ENCODE measurements around the gene TRAF3IP1. TPM values are rescaled to one million over a fixed set of nuclear protein-coding genes. Genes with fewer than 3 reads are reported as not detected.
"Not testable (repeated sequence)": the region's sequence is repeated elsewhere in the genome, so short reads cannot be mapped to it uniquely, and the experiment has no call there.

Gene TRAF3IP1, protein sequence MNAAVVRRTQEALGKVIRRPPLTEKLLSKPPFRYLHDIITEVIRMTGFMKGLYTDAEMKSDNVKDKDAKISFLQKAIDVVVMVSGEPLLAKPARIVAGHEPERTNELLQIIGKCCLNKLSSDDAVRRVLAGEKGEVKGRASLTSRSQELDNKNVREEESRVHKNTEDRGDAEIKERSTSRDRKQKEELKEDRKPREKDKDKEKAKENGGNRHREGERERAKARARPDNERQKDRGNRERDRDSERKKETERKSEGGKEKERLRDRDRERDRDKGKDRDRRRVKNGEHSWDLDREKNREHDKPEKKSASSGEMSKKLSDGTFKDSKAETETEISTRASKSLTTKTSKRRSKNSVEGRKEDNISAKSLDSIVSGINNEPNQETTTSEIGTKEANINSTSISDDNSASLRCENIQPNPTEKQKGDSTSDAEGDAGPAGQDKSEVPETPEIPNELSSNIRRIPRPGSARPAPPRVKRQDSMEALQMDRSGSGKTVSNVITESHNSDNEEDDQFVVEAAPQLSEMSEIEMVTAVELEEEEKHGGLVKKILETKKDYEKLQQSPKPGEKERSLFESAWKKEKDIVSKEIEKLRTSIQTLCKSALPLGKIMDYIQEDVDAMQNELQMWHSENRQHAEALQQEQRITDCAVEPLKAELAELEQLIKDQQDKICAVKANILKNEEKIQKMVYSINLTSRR
- 10 to 100 TPM; 22.1 to 38.0 TPM for total RNA-seq
- polyA plus RNA-seq (ENCODE audit: insufficient read depth, low read depth, low replicate concordance) = 40.9 TPM
- long read RNA-seq, donor 1, partial matches to known transcripts = 0 of 1 reads
- long read RNA-seq, donor 1, other reads (novel, unspliced or antisense) = 0 of 1 reads
- long read RNA-seq, donor 2, partial matches to known transcripts = 0 of 1 reads
- long read RNA-seq, donor 2, other reads (novel, unspliced or antisense) = 0 of 1 reads

DNA sequence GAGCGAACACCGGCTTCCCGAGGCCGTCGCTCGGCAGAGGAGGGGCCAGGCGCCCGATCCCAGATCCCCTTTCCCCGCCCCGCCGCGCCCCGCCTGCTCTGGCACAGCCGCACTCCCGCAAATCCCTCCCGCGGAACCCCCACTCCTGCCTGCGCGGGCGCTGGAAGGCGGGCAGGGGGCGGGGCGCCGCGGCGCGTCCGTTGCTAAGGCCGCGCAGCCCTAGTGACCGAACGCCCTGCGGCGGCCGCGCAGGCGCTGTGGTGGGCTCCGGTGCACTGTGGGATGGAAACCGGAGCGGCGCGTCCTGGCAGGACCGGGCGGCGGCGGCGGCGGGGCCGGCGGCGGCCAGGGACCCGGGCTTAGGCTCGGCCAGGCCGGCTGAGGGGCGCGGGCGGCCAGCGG, at the start of gene TRAF3IP1:
Gene TRAF3IP1, plus strand, starts transcription at position 273 of the 402 bp plus-strand sequence. CDS start 145 bp downstream, outside the sequence.
- Histone ChIP-seq H3K9me3 (no peaks in the 10 kb centered on the region), H3K27me3 (no peaks in the 10 kb centered on the region), H3K27ac (peak within 1 kb of the TSS in 1 of 2 donors; percentile 47), H3K36me3 (ENCODE audit: low read depth, missing control alignments) (no peaks in the 10 kb centered on the region), H3K4me1 (peaks cover 10% of the 10 kb centered on the region), H3K4me3 (peak within 1 kb of the TSS; percentile 64 to 90)
- DNase-seq = peak; percentile 95
- intact Hi-C loops (cut with DNase I; ENCODE audit: low total_unique reads) = no loop called here
- 0% methylated on average over 8 to 50 of the region's 58 CpGs for WGBS, 2 donors
- TF ChIP-seq POLR2A (IDR thresholded peaks at IDR 0.05) = no peak
- TF ChIP-seq, protein P1, sequence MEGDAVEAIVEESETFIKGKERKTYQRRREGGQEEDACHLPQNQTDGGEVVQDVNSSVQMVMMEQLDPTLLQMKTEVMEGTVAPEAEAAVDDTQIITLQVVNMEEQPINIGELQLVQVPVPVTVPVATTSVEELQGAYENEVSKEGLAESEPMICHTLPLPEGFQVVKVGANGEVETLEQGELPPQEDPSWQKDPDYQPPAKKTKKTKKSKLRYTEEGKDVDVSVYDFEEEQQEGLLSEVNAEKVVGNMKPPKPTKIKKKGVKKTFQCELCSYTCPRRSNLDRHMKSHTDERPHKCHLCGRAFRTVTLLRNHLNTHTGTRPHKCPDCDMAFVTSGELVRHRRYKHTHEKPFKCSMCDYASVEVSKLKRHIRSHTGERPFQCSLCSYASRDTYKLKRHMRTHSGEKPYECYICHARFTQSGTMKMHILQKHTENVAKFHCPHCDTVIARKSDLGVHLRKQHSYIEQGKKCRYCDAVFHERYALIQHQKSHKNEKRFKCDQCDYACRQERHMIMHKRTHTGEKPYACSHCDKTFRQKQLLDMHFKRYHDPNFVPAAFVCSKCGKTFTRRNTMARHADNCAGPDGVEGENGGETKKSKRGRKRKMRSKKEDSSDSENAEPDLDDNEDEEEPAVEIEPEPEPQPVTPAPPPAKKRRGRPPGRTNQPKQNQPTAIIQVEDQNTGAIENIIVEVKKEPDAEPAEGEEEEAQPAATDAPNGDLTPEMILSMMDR (IDR thresholded peaks at IDR 0.05) = no peak

DNA sequence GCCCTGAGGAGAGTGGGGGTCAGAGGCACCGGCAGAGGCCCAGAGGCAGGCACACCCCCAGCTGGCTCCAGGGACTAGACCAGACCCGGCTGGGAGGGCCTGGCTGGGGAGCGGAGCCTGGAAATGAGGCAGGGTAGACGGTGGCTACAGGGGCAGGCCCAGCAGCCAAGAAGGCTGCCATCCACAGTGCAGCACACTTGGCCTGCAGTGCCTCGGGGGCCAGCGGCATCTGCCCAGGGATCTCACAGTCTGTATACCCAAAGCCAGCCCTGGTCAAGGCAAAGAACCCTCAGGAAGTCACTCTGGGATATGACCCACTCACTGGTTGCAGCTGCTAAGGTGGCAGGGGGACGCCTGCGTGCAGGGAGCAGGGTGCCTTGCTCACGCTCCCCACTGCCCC, 49.7 kb upstream of the TRAF3IP1 start:
- TF ChIP-seq POLR2A (IDR thresholded peaks at IDR 0.05) = no peak
- TF ChIP-seq, protein P1 (IDR thresholded peaks at IDR 0.05) = no peak
- Histone ChIP-seq H3K36me3 (ENCODE audit: low read depth, missing control alignments) (no peaks in the 10 kb centered on the region), H3K9me3 (no peaks in the 10 kb centered on the region), H3K27me3 (no peaks in the 10 kb centered on the region), H3K27ac (no peak overlapping the region), H3K4me3 (no peak overlapping the region), H3K4me1 (peaks cover 3% of the 10 kb centered on the region)
- intact Hi-C loops (cut with DNase I; ENCODE audit: low total_unique reads) = no loop called here
- 68 to 74% methylated on average over 4 to 9 of the region's 9 CpGs for WGBS, 2 donors
- DNase-seq = no peak

DNA sequence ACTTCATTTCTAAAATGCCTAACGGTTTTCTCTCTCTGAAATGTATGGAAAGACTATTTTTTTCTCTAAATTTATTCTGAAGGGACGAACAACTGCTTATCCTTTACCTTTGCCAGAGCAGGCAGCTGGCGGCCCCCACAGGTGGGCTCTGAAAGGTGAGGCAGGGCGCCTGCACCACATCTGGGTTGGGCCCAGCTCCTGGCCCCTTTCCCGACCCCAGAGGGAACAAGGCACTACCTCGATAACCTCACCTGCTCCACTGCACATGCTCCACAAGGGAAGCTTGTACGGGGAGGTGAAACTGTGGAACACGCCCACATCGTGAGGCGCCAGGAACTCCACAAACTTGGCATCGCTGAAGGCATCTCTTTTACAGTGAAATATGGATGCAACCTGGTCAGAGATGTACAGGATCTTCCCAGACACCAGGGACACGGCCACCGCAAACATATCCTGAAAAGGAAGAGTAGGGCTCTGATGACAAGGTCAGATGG, 49.2 kb upstream of the TRAF3IP1 start:
- DNase-seq = no peak
- no peak overlapping the region for H3K4me3 ChIP-seq
- no peak overlapping the region for H3K27ac ChIP-seq
- 72 to 83% methylated on average over 11 to 13 of the region's 13 CpGs for WGBS, 2 donors
- H3K27me3 ChIP-seq = no peaks in the 10 kb centered on the region
- H3K36me3 ChIP-seq (ENCODE audit: low read depth, missing control alignments) = no peaks in the 10 kb centered on the region
- intact Hi-C loops (cut with DNase I; ENCODE audit: low total_unique reads) = no loop called here
- TF ChIP-seq, protein P1 (IDR thresholded peaks at IDR 0.05) = no peak
- TF ChIP-seq POLR2A (IDR thresholded peaks at IDR 0.05) = no peak
- no peaks in the 10 kb centered on the region for H3K9me3 ChIP-seq
- peaks cover 3% of the 10 kb centered on the region for H3K4me1 ChIP-seq

DNA sequence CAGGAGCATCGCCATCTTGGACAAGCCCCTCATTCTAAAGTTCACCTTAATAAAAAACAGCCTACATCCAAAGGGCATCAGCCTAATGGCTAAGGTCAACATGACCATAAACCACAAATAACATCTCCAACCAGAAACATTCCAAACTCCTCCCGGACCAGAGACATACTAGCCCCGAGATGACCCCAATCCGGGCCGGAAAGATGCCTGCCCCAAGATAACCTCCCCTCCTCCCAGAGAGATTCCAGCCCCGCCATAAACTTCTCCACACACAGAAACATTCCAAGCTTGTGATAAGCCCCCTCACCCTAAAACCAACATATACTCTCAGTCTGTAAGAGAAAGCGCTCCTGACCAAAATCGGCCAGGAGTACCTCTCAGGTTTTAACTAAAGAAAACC, 48.6 kb upstream of the TRAF3IP1 start:
- WGBS, 2 donors = 71 to 80% methylated on average over 8 of the region's 8 CpGs
- H3K4me1 ChIP-seq; H3K4me3 ChIP-seq; H3K27ac ChIP-seq; H3K27me3 ChIP-seq; DNase-seq; H3K9me3 ChIP-seq; H3K36me3 ChIP-seq (ENCODE audit: low read depth, missing control alignments); intact Hi-C loops (cut with DNase I; ENCODE audit: low total_unique reads): not testable (repeated sequence)

DNA sequence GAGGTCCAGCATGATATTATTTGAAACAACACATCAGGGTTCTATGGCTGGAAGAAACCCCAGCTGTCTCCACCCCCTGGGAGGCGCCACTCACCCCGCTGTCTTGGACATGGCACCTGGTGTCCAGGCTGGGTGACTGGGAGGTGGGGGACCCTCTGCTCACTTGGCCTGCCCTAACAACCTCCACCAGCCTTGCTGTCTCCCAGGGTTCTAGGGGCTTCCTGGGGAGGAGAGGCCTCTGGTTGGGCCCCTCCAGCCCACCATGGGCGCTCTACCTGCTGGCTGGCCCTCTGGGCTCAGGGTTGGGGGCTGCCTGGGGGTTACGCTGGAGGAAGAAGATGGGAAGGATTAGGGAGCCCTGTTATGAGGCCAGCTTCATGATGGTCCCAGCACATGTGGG, 48.2 kb upstream of the TRAF3IP1 start:
- Histone ChIP-seq H3K4me1 (peaks cover 3% of the 10 kb centered on the region), H3K36me3 (ENCODE audit: low read depth, missing control alignments) (no peaks in the 10 kb centered on the region), H3K9me3 (no peaks in the 10 kb centered on the region), H3K27me3 (no peaks in the 10 kb centered on the region), H3K4me3 (no peak overlapping the region), H3K27ac (no peak overlapping the region)
- intact Hi-C loops (cut with DNase I; ENCODE audit: low total_unique reads) = no loop called here
- no peak for TF ChIP-seq POLR2A (IDR thresholded peaks at IDR 0.05)
- TF ChIP-seq, protein P1 (IDR thresholded peaks at IDR 0.05) = no peak
- DNase-seq = no peak
- WGBS, 2 donors = 98 to 100% methylated on average over 2 to 4 of the region's 4 CpGs

DNA sequence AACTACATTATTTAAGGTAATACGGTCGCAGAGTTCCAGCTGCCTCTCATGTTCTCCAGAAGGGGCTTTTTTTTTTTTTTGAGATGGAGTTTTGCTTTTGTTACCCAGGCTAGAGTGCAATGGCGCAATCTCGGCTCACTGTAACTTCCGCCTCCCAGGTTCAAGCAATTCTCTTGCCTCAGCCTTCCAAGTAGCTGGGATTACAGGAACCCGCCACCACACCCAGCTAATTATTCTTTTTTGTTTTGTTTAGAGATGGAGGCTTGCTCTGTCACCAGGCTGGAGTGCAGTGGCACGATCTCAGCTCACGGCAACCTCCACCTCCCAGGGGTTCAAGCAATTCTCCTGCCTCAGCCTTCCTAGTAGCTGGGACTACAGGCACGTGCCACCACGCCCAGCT, 46.9 kb upstream of the TRAF3IP1 start:
- DNase-seq; H3K27me3 ChIP-seq; H3K36me3 ChIP-seq (ENCODE audit: low read depth, missing control alignments); H3K4me3 ChIP-seq; H3K27ac ChIP-seq; H3K9me3 ChIP-seq; intact Hi-C loops (cut with DNase I; ENCODE audit: low total_unique reads); H3K4me1 ChIP-seq: not testable (repeated sequence)
- WGBS, 2 donors = 93 to 96% methylated on average over 10 of the region's 10 CpGs

Data from testis (tissue), 5 donors.